Liver (tissue), 9 donors: ENCODE measurements around the gene FBXW4. TPM values are rescaled to one million over a fixed set of nuclear protein-coding genes. Genes with fewer than 3 reads are reported as not detected.

Experiments used
- DNase-seq: peaks from one replicate; pipeline ENCODE4 v3.0.0-alpha.2; 2017; ENCODE audit warnings: low spot score
- H3K27ac ChIP-seq, 2 donors: one replicate each; pipeline ENCODE4 v1.7.0; 2013; ENCODE audit warnings: inconsistent platforms in 2 of 2, low read length in 2 of 2, control low read depth in 1 of 2, low read depth in 1 of 2, mild to moderate bottlenecking in 1 of 2
- H3K27me3 ChIP-seq, 4 donors: one replicate each; pipeline versions ENCODE4 v1.6.1 to v1.7.0; 2013; ENCODE audit warnings: low read length in 3 of 4, inconsistent platforms in 1 of 4, mild to moderate bottlenecking in 1 of 4, moderate library complexity in 1 of 4; ENCODE audit not compliant: control insufficient read depth in 4 of 4, insufficient read depth in 4 of 4
- H3K36me3 ChIP-seq, 4 donors: one replicate each; pipeline versions ENCODE4 v1.6.1 to v1.7.0; 2013; ENCODE audit warnings: low read length in 3 of 4, mild to moderate bottlenecking in 3 of 4, low read depth in 1 of 4, moderate library complexity in 1 of 4; ENCODE audit not compliant: control insufficient read depth in 4 of 4, insufficient read depth in 3 of 4
- H3K4me1 ChIP-seq, 4 donors: one replicate each; pipeline versions ENCODE4 v1.6.1 to v1.7.0; 2013; ENCODE audit warnings: low read length in 3 of 4, mild to moderate bottlenecking in 3 of 4, moderate library complexity in 1 of 4; ENCODE audit not compliant: control insufficient read depth in 4 of 4, insufficient read depth in 4 of 4
- H3K4me3 ChIP-seq, 3 donors: one replicate each; pipeline versions ENCODE4 v1.6.1 to v1.7.0; 2013; ENCODE audit warnings: low read length in 3 of 3, control low read depth in 1 of 3, low read depth in 1 of 3, mild to moderate bottlenecking in 1 of 3
- H3K9ac ChIP-seq, 2 donors: one replicate each; pipeline ENCODE4 v1.7.0; 2013; ENCODE audit warnings: low read length in 2 of 2, mild to moderate bottlenecking in 2 of 2, moderate library complexity in 2 of 2, control low read depth in 1 of 2, low read depth in 1 of 2
- H3K9me3 ChIP-seq, 4 donors: one replicate each; pipeline versions ENCODE4 v1.6.1 to v1.7.0; 2013; ENCODE audit warnings: low read length in 3 of 4; ENCODE audit not compliant: control insufficient read depth in 4 of 4
- CTCF ChIP-seq: fragments of 150-350 bp; IDR thresholded peaks from 2 replicates; pipeline ENCODE4 v1.5.1; 2017; ENCODE audit warnings: improper control_type of control experiment, low read depth, low read length; ENCODE audit not compliant: missing input control
- FOXA1 ChIP-seq: IDR thresholded peaks from 2 replicates; pipeline ENCODE4 v1.6.1; 2016; ENCODE audit warnings: antibody characterized with exemption
- GABPA ChIP-seq, 2 donors: IDR thresholded peaks in 1 of 2; conservative IDR thresholded peaks in 1 of 2; 2 replicates each; pipeline ENCODE4 v1.6.1; 2016; ENCODE audit warnings: antibody characterized with exemption in 2 of 2, mild to moderate bottlenecking in 1 of 2, moderate library complexity in 1 of 2
- HNF4A ChIP-seq, 2 donors: conservative IDR thresholded peaks; 2 replicates each; pipeline ENCODE4 v1.6.1; 2016; ENCODE audit warnings: antibody characterized with exemption in 2 of 2, mild to moderate bottlenecking in 2 of 2
- MAX ChIP-seq: IDR thresholded peaks from 2 replicates; pipeline ENCODE4 v1.6.1; 2016; ENCODE audit warnings: antibody characterized with exemption
- RAD21 ChIP-seq, 2 donors: IDR thresholded peaks; 2 replicates each; pipeline ENCODE4 v1.6.1; 2016; ENCODE audit warnings: antibody characterized with exemption in 2 of 2, mild to moderate bottlenecking in 2 of 2
- REST ChIP-seq: IDR thresholded peaks from 2 replicates; pipeline ENCODE4 v1.6.1; 2016; ENCODE audit warnings: antibody characterized with exemption, mild to moderate bottlenecking
- RXRA ChIP-seq, 2 donors: IDR thresholded peaks; 2 replicates each; pipeline ENCODE4 v1.6.1; 2017 to 2018; ENCODE audit warnings: antibody characterized with exemption in 2 of 2, mild to moderate bottlenecking in 1 of 2
- SP1 ChIP-seq: IDR thresholded peaks from 2 replicates; pipeline ENCODE4 v1.6.1; 2018; ENCODE audit warnings: antibody characterized with exemption, mild to moderate bottlenecking
- TAF1 ChIP-seq: conservative IDR thresholded peaks from 2 replicates; pipeline ENCODE4 v1.6.1; 2016; ENCODE audit warnings: antibody characterized with exemption, mild to moderate bottlenecking
- ZBTB33 ChIP-seq: IDR thresholded peaks from 2 replicates; pipeline ENCODE4 v1.6.1; 2016; ENCODE audit warnings: antibody characterized with exemption
- WGBS: extraction: QIAGEN DNeasy Blood & Tissue Kit; methylation state at CpG from one replicate; pipeline ENCODE4 v1.1.7; 2013; 5-methylcytosine and 5-hydroxymethylcytosine counted together
- polyA plus RNA-seq, 2 donors: library from polyadenylated mRNA; stranded (reverse) in 1 of 2; unstranded in 1 of 2; fragments of 200-250 nt in 1 of 2; fragments of >200 nt in 1 of 2; fragmentation: Nextera tagmentation in 1 of 2; extraction: Ambion mirVana in 1 of 2; gene quantifications; one replicate each; pipeline versions ENCODE4 v1.2.1 to v1.2.3, GENCODE V29; 2013 to 2015
- total RNA-seq, 2 donors: library from RNA; depleted of rRNA; stranded (reverse); fragments of >200 nt; gene quantifications; one replicate each; pipeline ENCODE4 v1.2.3, GENCODE V29; 2014
- donor health status: healthy.
- donor health status: healthy.
- donor health status: healthy.
- donor health status: healthy.
- donor health status: healthy.

Gene FBXW4
- total and polyA plus RNA-seq, 4 donors: 5.4 to 54.1 (median 20.5) TPM

GRCh38 chr10:101571271-101571925, 123.6 kb downstream of the FBXW4 start:
- Histone ChIP-seq H3K9me3 (peaks cover 5 to 10% (median 8%) of the 10 kb centered on the region in 4 donors), H3K27ac (no peak overlapping the region), H3K4me1 (peaks cover 7 to 18% (median 10%) of the 10 kb centered on the region in 4 donors), H3K27me3 (peaks cover 0 to 7% (median 5%) of the 10 kb centered on the region in 4 donors), H3K36me3 (no peaks in the 10 kb centered on the region), H3K4me3 (no peak overlapping the region), H3K9ac (no peak overlapping the region)
- TF ChIP-seq REST (no peak), SP1 (no peak), FOXA1 (no peak), ZBTB33 (no peak), CTCF (no peak), MAX (no peak), GABPA (IDR thresholded peaks at IDR 0.05 in 1 of 2, conservative IDR thresholded peaks at IDR 0.05 in 1 of 2) (no peak), TAF1 (no peak), RXRA (IDR thresholded peaks at IDR 0.05) (no peak)
- WGBS: 70% methylated on average over 8 of the region's 8 CpGs
- DNase-seq: no peak

GRCh38 chr10:101570428-101571270, 124.3 kb downstream of the FBXW4 start:
- no peak overlapping the region for H3K27ac ChIP-seq
- H3K4me1 ChIP-seq: peaks cover 7 to 18% (median 10%) of the 10 kb centered on the region in 4 donors
- no peak for DNase-seq
- H3K9ac ChIP-seq: no peak overlapping the region
- H3K4me3 ChIP-seq: peak overlapping the region in 2 of 3 donors; percentile 25 to 43
- H3K36me3 ChIP-seq: no peaks in the 10 kb centered on the region
- peaks cover 5 to 10% (median 8%) of the 10 kb centered on the region in 4 donors for H3K9me3 ChIP-seq
- WGBS: 10% methylated on average over 37 of the region's 37 CpGs
- TF ChIP-seq RAD21 (IDR thresholded peaks at IDR 0.05) (no peak), TAF1 (no peak), REST (no peak), HNF4A (conservative IDR thresholded peaks at IDR 0.05) (no peak)
- H3K27me3 ChIP-seq: peaks cover 0 to 7% (median 5%) of the 10 kb centered on the region in 4 donors
